Measurements from ENCODE around the gene PACRG.

PACRG gene

DNA sequence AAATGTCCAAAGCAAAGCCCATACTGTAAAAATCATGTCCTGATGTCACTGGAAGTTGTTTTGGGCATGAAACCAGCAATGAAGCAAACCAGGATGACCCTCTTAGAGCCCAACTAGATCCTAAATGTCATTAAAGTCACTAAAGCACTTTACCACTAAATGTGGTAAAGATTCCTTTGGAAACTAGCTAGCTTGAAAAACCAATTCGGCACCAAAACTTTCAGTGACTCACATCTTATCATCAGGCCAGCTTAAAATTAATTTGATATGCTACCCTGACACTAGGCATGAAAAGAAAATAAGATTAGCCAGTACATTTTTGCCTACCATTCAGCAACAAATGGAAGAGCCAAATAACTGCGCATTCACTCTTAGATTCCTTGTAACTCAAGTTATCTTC is 145.8 kb downstream of the PACRG start:
- no peak for DNase-seq

GRCh38 chr6:162875070-162875469 is 147.3 kb downstream of the PACRG start:
- DNase-seq: no peak

- no peak for DNase-seq
Measured at GRCh38 chr6:162882801-162883481, 155.2 kb downstream of the PACRG start.

- DNase-seq: no peak
Measured at GRCh38 chr6:162887981-162888689, 160.4 kb downstream of the PACRG start.

- DNase-seq: no peak
Measured at GRCh38 chr6:162889303-162889702, 161.5 kb downstream of the PACRG start.

DNA sequence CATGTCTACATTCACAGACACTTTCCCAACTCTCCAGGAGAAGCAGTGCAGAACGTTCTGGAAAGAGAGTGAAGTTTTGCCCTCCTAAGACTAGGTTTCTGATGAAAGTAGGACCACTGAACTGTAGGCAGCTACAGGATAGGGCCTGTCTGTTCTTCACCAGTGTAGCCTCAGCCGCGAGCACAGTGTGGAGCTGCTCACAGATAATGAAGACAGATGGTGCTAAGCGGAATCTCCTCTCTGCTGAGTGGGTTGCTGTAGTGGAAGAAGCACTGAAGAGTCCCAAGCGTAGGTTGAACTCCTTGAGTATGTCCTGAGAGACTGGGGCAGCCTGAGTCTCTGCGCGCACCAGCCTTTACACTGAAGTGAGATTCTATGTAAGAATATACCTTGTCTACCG is 170.2 kb downstream of the PACRG start:
- no peak for DNase-seq

DNA sequence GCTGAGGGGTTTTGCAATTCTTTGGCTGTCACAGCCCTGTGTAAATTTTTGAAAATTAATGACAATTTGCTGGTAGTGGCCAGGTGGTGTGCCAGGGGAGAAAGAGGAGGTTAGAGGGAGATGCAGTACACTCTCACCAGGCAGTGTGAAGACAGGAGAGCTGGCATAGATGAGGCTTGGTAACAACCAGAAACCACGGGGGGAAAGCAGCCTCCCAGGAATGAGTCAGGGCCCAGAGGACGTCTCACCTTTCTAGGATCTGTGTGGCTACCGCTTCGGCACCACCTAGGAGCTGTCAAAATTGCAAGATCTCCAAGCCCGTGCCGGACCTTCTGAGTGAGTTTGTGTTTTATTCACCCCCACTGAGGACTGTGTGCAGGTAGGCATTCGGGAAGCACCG is 171.4 kb downstream of the PACRG start:
- DNase-seq: peak; percentile 61

GRCh38 chr6:162900503-162900902 is 172.7 kb downstream of the PACRG start:
- DNase-seq: no peak

GRCh38 chr6:162904069-162904663 is 176.4 kb downstream of the PACRG start:
- no peak for DNase-seq

- no peak for DNase-seq
Measured at GRCh38 chr6:162906479-162906878, 178.7 kb downstream of the PACRG start.

GRCh38 chr6:162907876-162908481 is 180.2 kb downstream of the PACRG start:
- DNase-seq: peak; percentile 8

GRCh38 chr6:162913206-162913605 is 185.4 kb downstream of the PACRG start:
- DNase-seq: no peak

GRCh38 chr6:162917506-162917905 is 189.7 kb downstream of the PACRG start:
- no peak for DNase-seq

DNA sequence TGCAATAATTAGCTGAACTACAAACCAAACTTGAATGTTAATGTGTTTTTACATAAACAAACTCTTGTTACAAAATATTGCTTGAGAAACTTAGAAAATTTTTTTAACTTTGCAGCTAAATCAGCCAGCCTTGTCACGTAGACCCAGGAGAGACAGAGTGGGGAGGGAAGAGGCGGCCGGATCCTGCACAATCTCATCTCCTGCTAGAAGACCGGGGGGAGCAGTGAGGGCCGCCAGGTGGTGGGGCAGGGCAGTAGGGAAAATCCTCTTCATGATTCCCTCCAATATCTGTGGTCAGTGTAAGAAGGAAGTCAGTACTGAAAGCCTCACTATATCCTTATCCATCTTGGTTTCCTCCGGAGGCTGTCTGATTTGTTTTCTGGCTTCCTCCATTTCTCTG is 193.3 kb downstream of the PACRG start:
- DNase-seq: no peak

GRCh38 chr6:162921510-162922040 is 193.8 kb downstream of the PACRG start:
- DNase-seq: no peak

DNA sequence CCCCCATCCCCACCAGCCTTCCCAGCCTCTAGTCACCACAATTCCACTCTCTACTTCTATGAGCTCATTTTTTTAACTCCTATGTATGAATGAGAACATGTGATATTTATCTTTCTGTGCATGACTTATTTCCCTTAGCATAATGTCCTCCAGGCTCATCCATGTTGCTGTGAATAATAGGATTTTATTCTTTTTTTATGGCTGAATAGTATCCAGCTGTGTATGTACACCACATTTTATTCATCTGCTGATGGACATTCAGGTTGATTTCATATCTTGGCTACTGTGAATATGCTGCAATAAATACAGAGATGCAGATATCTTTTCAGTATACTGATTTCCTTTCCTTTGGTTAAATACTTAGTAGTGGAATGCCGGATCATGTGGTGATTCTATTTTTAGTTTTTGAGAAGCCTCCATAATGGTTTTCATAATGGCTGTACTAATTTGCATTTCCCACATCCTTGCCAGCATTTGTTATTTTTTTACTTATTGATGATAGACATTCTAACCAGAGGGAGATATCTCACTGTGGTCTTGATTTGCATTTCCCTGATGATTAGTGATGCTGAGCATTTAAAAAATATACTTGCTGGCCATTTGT is 194.9 kb downstream of the PACRG start:
- DNase-seq: peak; percentile 63

DNA sequence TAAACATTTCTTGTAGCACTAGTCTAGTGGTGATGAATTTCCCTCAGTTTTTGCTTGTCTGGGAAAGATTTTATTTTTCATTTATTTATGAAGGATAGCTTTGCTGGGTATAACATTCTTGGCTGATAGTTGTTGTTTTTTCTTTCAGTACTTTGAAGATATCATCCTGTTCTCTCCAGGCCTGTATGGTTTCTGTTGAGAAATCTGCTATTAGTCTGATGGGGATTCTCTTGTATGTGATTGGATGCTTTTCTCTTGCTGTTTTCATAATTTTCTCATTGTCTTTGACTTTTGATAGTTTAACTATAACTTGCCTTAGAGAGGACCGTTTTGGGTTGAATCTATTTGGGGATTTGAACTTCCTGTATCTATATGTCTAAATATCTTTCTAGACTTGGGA is 207.1 kb downstream of the PACRG start:
- no peak for DNase-seq

- no peak for DNase-seq
Measured at GRCh38 chr6:162940426-162940825, 212.7 kb downstream of the PACRG start.

DNA sequence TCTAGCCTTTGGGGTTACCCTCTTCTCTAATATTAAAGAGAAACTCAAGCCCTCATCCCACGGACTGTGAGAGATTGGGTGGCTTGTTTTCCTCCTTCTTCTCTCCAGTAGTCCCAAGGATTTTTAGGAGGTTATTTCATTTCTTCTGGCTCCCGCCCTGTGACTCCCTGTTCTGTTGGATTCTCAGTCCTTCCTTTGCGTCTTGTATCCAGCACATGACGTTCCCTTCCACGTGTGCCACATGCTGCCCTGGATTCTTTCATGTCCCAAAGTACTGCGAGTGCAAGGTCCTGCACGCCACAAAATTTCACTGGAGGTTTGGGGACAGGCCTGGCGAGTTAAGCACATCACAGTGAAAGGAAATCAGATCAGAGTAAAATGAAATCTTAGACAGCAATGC is 213.4 kb downstream of the PACRG start:
- DNase-seq: no peak

- DNase-seq: no peak
Measured at GRCh38 chr6:162942866-162943265, 215.1 kb downstream of the PACRG start.

DNA sequence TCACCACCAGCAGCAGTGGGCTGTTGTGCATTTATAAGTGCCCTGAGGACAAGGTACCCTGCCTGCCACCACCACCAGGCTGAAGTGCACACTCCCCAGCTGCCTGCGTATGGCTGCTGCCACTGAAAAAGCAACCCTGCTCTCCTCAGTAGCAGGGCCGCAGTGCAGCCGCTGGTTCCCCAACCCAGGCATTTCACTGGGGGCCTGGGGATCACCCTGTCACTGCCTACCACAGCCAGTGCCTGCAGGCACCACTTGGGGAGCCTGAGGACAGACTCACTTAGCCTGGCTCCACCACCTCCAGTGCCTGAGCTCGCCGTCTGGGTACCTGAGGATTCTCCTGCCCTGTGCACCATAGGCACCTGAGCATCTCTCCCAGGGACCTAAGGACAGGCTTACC is 215.6 kb downstream of the PACRG start:
- DNase-seq: no peak

- DNase-seq: no peak
Measured at GRCh38 chr6:162951164-162951743, 223.5 kb downstream of the PACRG start.

GRCh38 chr6:162952423-162952822 is 224.6 kb downstream of the PACRG start:
- no peak for DNase-seq
